ENCODE results near the gene COL8A1.

Gene COL8A1

GRCh38 chr3:99845999-99846398 lies 207.6 kb downstream of the COL8A1 start:
- TF ChIP-seq SPI1 (IDR thresholded peaks at IDR 0.05; ENCODE audit: borderline replicate concordance, low read depth) (no peak), POLR2AphosphoS5 (IDR thresholded peaks at IDR 0.05; ENCODE audit: low read depth) (no peak), CTCF (IDR thresholded peaks at IDR 0.05; ENCODE audit: insufficient read depth, low read length) (no peak)
- DNase-seq (ENCODE audit: low read depth in 1 of 2, low spot score in 1 of 2), result no peak
- no peak overlapping the region for H3K4me3 ChIP-seq (replicated peaks; ENCODE audit: insufficient read depth, low read length)
- no peaks in the 10 kb centered on the region for H3K27me3 ChIP-seq (ENCODE audit: insufficient read depth, poor library complexity, severe bottlenecking)
- H3K27ac ChIP-seq (replicated peaks), result no peak overlapping the region

- no peak for TF ChIP-seq REST (IDR thresholded peaks at IDR 0.05; ENCODE audit: insufficient replicate concordance, low read depth)
- TF ChIP-seq CTCF (IDR thresholded peaks at IDR 0.05; ENCODE audit: insufficient read depth, low read length), result no peak
- TF ChIP-seq SPI1 (IDR thresholded peaks at IDR 0.05; ENCODE audit: borderline replicate concordance, low read depth), result no peak
- no peak for TF ChIP-seq GABPA (IDR thresholded peaks at IDR 0.05; ENCODE audit: low read depth)
- no peak for TF ChIP-seq POLR2AphosphoS5 (IDR thresholded peaks at IDR 0.05; ENCODE audit: low read depth)
- Histone ChIP-seq H3K27me3 (ENCODE audit: insufficient read depth, poor library complexity, severe bottlenecking) (no peaks in the 10 kb centered on the region), H3K4me3 (replicated peaks; ENCODE audit: insufficient read depth, low read length) (no peak overlapping the region), H3K27ac (replicated peaks) (no peak overlapping the region)
- DNase-seq (ENCODE audit: low read depth in 1 of 2, low spot score in 1 of 2), result no peak
These were observed 208.2 kb downstream of the COL8A1 start for GRCh38 chr3:99846477-99847160.

DNA sequence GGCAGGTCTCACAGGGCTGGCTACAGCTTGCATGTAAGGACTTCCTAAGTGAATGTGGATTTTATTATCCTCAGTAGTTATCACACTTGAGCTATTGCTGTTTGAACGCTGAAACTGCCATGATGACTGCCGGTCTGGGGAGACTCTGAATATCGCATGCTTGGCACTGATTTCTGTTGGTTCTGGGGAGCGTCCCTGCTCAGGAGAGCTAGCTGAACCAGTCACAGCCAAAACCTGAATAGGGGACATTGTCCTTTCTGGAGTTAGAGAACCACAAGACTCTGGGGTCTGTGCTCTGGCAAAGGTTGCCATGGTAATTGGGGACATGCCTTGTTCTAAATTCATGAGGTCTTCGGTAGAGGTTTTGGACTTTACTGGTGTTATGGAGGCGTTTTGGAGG lies 210.0 kb downstream of the COL8A1 start:
- H3K27ac ChIP-seq (replicated peaks), result no peak overlapping the region
- no peak for DNase-seq (ENCODE audit: low read depth in 1 of 2, low spot score in 1 of 2)
- H3K27me3 ChIP-seq (ENCODE audit: insufficient read depth, poor library complexity, severe bottlenecking), result no peaks in the 10 kb centered on the region
- TF ChIP-seq POLR2AphosphoS5 (IDR thresholded peaks at IDR 0.05; ENCODE audit: low read depth) (no peak), GABPA (IDR thresholded peaks at IDR 0.05; ENCODE audit: low read depth) (no peak), CTCF (IDR thresholded peaks at IDR 0.05; ENCODE audit: insufficient read depth, low read length) (no peak), SPI1 (IDR thresholded peaks at IDR 0.05; ENCODE audit: borderline replicate concordance, low read depth) (no peak), REST (IDR thresholded peaks at IDR 0.05; ENCODE audit: insufficient replicate concordance, low read depth) (no peak)
- no peak overlapping the region for H3K4me3 ChIP-seq (replicated peaks; ENCODE audit: insufficient read depth, low read length)
